Stimulated activated CD8-positive, alpha-beta memory T cell treated with anti-CD3 and anti-CD28 coated beads, Interleukin-7, amount 100 ng/mL, for 4 hours (primary cell): ENCODE measurements around the gene LCAT.
A peak's percentile ranks its signal among the peaks of the same experiment; 100 is the strongest.

ENCODE experiments used
- DNase-seq, 2 donors: peaks; one replicate each; pipeline ENCODE4 v3.0.0-alpha.2; 2020; ENCODE audit warnings: low read depth in 2 of 2

LCAT gene

DNA sequence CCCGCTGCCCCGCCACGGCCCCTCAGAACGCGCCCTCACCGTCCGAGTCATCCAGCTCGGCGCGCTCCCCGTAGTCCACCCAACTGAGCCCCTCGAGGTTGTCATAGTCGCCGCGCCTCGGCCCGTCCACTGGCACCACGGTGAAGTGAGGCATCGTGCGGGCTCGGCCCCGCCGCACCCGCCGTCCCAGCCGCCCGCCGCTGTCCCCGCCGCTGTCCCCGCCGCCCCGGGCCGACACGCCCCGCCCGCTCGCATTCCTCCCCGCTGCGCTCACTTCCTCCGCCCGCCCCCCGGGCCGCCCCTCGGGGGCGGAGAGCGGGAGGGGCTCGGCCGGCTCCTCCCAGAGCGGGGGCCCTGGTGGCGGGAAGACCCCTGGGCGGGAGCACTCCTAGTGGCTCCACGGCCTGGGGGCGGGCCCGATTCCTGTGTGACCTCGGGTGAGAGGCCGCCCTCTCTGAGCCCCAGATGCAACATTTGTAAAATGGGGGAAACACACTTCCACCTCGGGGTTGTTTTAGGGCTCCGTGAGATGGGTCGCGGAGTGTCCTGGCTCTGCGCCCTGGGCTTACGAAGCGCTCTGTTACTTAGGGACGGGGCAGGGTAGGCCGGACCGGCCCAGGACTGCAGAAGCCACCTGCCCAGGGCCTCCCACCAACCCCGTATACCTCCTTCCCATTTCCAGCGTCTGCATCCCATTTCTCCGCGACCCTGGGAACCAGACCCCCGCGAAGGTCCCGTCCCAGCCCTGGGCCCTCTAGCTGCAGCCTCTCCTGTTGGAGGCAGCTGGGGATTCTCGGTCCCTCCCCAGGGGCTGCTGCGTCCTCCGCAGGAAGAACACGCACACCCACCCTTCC, 24.7 kb upstream of the LCAT start, which contains the start of gene SLC12A4:
TSS of gene SLC12A4 (minus strand) at position 238 of the 854 bp plus-strand sequence. CDS start at position 154, 84 bp downstream.
- DNase-seq: peak; percentile 50 to 78

DNA sequence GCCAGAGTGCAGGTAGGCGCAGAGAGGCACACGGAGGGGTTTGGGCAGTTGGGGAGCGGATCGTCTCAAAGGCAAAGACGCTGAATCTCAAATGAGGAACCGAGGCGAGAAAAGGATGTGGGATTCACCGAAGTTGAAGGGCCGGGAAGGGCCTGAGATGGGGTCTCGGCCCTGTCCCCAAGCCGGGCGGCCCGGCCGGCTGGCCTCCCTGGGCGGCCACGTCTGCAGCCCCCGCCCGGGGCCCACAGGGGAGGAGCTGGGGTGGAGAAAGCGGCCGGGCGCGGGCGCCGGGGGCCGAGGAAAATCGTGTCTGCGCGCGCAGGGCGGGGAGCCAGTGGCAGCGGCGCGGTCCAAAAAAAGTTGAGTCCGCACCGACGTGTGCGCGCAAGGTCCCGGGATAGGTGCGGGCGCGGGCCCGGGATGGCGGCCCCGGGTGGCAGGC, 24.1 kb upstream of the LCAT start:
- DNase-seq: no peak

DNA sequence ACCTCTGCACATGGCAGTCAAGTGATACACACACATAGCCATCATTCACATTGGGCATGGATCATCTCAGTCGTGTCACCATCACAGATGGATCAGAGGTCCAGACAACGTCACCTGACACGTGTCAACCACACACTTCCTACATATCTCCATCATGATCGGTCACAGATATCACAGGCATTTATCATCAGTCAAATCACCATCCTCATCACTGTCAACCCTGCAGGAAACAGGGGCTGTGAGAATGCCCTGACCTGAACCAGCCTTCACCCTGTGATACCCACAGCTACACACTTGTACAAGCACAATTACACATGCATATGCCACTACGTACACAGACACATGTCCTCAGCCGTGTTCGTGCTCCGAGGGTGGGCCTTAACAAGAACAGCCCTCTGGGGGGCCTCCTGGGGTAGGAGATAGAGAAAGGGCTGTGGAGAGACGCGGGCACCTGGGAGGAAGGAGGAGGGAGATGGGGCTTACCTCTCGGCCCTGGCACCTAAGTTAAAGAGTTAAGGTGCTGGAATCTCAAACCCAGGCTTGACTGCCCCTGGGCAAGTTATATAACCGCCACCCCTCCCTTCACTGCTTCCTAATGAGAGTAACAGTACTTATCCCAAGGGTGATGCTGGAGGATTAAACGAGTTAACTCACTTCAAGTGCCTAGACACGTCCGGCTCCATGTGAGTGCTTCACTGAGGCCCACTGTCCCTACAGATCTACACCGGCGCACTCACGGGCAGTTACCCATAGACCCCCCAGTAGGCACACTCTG, 23.4 kb upstream of the LCAT start:
- no peak for DNase-seq

DNA sequence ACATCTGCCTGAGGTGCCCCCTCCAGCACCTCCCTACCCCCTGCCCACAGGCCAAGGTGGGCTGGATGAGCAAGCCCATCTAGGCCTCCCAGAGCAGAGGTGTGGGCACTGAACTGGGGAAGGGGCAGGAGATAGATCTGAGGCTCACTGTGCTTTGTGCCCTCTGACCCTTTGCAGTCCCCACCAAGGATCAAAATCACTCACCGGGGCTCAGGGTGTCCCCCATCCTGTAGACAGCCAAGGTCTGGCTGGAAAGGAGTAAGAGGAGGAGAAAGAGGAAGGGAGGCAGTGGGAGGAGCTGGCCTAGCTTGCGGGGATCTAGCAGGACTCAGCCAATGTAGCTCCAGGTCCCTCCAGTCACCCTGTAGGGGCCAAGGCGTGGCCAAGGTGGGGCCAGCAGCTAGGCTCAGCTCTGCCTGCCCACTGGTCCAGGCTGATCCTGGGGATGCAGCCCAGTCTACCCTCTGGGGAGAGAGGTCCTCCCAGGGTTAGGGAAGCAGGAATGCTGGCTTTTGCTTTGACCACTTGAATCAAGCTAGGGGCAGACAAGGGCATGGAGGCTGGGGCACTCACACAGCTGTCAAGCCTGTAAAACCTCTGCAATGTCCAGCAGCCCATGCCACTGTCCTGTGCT, 22.7 kb upstream of the LCAT start:
- no peak for DNase-seq

DNA sequence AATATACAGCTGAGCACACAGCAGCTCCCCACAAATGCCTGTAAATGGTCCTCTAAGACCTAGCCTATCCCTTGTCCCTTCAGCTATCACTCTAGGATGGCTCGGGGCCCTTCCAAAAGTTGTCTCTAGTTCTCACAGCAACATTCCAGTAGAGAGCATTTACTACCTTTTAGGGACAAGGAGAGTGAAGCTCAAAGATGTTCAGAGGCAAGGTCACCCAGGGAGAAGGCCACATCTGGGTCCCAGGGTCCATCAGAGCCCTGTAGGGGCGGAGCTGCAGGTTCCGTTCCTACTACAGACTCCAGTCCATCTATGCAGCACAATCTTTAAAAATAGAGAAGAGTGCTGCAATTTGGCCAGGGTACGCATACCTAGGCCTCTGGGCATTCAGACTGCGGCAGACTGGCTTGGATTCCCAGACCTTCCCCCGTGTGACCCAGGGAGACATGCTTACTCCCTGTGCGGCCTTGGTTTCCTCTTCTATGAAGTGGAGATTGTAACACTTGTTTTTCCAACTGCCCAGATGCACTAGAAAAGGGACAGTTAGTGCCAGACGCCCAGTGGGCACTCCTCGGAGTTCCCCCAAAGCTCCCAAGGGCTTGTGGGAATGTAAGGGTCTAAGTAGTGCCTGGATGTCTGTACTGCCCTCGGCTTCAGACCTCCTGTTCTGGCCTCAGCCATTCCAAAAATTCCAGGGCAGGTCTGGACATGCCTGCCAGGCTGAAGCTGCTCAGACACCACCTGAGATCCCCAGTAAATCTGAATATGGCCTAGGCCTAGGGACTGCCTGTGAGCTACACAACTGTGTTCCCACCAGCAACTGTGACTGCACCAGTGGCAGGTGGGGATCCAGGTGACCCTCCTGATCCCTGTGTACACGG, 22.0 kb upstream of the LCAT start:
- no peak for DNase-seq

DNA sequence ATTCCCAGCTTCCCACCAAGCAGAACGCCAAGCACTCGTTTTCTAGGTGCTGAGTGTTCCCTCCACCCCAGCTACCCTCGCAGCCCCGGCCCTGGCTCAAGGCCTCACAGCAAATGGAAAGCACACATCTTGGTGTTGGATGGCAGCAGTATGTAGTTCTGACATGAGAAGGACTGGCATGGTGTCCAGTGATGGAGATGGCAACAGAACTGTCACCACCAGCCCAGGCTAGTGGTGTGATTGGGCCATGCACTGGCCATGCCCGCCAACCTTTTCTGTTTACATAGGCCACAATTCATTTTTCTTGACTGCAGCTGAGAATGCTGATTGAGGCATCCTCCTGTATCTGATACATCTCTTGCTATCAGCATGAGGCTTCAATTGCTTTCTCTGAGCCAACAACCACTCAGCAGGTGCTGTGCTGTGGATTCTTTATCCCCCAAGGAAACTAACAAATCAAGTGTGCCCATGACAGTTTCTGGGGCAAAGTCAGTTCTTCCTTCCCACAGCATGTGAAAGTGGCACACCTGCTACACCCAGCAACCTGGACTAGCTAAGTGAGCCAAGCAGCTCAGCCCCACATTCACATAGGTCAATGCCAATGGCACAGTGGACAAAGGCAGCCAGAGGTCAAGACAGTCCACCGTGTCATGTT, 20.7 kb upstream of the LCAT start:
- no peak for DNase-seq

- no peak for DNase-seq
Measured at GRCh38 chr16:67963662-67964321, 19.9 kb upstream of the LCAT start.

- DNase-seq: no peak
Measured at GRCh38 chr16:67963292-67963661, 19.4 kb upstream of the LCAT start.

DNA sequence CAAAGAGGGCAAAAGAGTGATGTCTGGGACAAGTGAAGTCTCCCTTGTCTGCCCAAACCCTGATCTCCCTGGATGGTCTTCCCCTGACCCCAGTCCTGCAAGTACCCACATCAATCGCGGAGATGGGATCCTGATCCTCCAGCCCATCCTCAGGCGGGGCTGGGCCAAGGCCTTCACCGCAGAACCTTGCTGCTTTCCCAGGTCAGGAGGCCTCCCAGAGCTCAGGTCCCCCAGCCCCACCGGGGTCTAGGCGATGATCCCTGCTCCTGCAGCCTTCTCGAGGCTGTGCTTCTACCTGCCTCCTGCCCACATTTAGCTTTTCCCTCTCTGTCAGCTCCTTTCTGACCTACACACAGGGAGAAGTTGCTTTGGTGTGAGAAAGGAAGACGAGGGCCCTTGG, 18.2 kb upstream of the LCAT start:
- DNase-seq: no peak

DNA sequence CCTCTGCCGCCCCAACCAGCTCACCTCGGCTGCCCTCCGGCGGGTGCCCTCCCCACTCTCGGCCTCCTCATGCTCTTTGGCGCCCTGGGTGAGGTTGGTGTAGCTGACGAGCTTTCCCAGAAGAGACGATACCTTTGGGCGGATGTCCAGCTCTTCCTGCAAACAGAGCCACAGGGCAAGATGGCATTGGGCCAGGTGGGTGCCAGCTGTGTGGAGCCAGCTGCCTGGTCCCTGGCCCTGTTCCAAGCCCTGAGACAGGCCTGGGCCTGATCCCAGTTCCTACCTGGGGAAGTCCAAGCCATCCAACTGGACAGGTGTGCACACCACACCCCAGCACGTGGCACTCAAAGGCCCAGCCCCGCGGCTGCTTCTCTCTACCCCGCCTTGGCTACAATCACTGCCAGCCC, 17.6 kb upstream of the LCAT start:
- DNase-seq: no peak

GRCh38 chr16:67959536-67960329, 15.8 kb upstream of the LCAT start:
- no peak for DNase-seq

DNA sequence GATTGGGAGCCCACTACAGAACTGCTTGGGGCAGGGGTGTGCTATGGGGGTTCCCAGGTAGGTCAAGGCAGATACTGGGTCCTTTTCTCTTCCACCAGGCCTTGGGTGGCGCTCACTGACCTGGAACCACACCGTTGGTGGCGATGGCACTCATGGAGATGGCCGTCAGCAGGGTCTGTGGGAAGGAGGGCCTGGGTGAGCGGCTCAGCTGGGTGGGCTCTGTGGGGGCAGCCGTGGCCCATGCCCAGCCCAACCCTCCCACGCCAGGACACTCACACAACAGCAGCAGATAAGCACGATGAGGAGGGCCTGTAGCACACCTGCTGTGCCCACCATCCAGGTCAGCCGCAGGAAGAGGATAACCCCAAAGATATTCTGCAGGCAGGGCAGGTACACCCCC, 13.7 kb upstream of the LCAT start:
- DNase-seq: no peak

DNA sequence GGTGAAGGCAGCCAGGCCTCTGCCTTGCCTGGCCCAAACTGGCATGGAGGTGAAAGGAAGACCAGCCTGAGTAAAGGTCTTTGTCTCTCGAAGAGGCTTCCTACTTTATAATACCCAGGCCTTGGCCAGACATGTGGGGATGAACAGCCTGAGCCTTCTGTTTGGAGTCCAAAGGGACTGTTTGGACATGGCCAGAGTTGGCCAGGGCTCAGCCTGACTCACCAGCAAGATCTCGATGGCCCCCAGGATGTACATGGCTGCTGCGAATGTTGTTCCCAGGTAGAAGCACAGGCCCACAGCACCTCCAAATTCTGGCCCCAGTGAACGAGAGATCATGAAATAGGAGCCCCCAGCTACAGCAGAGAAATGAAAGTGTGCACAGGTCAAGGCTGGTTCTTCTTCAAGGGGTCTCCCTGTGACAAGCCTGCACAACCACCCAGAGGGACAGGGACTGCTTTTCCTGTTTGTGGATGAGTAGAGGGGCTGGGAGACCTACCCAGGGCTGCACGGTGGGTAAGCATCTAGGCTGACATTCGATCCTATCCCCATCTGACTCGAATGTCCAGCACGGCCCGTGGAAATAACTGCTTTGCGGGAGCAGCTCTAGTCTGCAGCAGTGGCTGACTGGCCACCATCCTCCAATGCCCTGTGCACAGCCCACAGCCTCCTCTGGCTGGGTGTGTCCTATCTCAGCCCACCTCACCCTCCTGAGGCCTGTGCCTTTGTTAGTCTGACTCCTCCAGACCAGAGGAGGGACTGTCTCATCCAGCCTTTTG, 10.7 kb upstream of the LCAT start:
- no peak for DNase-seq

DNA sequence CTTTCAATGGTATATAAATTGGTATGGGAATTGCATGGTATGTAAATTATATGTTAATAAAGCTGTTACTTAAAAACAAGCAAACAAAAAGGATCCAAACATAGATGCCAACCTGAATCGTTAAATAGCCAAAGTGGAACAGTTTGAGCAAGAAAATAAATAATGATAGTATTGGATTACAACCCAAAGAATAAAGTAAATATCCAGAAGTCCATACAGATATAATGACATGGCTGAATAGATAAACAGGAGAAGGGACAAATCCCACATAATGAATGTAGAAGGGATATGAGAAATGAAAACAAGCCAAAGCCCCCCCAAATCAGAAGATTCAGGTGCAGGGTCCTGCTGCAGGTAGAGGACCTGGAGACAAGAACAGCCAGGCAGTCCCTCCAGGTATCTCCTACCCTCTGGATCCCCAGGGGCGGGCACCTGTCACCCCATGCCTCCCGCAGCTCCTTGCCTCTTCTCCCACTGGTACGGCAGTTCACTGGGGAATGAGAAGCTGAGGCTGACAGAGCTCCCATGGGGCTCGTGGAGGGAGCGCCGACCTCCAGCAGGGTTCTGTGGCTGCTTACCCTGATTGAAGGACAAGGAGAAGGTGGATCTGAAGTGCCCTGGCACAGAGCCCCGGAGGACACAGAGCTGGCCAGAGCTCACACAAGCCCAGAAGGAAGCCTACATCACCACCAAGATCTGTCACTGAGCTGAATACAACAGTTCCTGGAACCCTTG, 9.9 kb upstream of the LCAT start:
- no peak for DNase-seq

DNA sequence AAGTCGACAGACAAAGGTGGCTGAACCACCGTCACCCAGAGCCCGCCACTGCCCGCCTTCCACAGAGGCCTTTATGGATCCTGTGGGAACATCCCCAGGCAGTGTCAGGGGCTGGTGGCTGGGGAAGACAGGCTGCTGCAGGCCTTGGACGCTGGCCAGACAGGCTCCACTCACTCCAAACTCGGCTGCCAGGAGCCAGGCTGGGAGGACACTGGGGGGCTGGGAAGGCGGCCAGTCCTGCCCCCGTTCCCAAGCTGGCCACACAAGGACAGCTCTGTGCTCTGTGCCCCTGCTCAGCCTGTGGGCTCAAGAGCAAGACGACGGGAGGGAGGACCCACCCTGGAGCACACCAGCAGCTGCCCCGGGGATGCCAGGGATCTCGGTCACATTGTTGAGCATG, 7.6 kb upstream of the LCAT start:
- no peak for DNase-seq

GRCh38 chr16:67950335-67950843, 6.5 kb upstream of the LCAT start:
- DNase-seq: no peak

- no peak for DNase-seq
Measured at GRCh38 chr16:67949645-67950044, 5.7 kb upstream of the LCAT start.

- no peak for DNase-seq
Measured at GRCh38 chr16:67948015-67948414, 4.1 kb upstream of the LCAT start.
